ENCODE results near the gene UQCC5. TPM values are rescaled to one million over a fixed set of nuclear protein-coding genes. Genes with fewer than 3 reads are reported as not detected.

Gene UQCC5, protein sequence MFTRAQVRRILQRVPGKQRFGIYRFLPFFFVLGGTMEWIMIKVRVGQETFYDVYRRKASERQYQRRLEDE
- total RNA-seq = 10 to 100 TPM in 1 of 2 donors, 1 to 10 TPM in 1; 9.1 to 14.0 TPM
- 1 to 10 TPM; 4.5 to 7.1 TPM for polyA plus RNA-seq
- long read RNA-seq, donor 1, partial matches to known transcripts = 0 of 10 reads
- long read RNA-seq, donor 1, other reads (novel, unspliced or antisense) = 6 of 10 reads
- long read RNA-seq, donor 2, transcript SMIM4-203 (2 exons, 1,770 nt) = major isoform, 5 of 12 reads
- long read RNA-seq, donor 2, partial matches to known transcripts = 0 of 12 reads
- long read RNA-seq, donor 2, other reads (novel, unspliced or antisense) = 7 of 12 reads

DNA sequence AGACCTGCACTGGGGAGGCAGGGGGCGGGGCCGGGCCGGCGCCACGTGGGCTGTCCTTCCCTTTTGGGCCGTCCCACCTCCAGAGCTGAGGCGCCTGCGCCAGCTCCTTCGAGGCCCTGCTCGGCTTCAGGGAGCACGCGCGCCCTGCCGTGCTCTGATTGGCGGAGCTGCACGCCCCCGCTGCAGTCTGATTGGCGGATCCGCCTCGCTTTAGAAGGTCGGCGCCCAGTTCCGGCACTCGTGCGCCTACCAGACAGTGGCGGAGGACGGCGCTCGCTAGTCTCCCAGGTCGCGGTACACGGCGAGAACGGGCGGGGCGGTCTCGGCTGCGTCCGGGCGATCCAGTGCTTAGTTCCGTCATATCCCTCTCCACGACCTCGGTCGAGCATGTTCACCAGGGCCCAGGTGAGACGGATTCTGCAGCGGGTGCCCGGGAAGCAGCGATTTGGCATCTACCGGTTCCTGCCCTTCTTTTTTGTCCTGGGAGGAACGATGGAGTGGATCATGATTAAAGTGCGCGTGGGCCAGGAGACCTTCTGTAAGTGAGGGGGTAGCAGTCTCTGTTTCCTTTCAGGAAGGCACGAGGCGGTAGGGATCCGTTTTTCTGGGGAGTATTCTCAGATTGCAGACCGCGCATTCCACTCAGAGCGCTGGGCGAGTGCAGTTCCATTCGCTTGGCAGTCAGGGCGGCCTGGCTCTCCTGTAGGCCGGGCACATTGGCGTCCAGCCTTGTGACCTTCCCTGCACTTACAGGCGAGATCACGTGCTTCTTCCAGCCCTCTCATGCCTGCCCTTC is at the start of gene UQCC5:
Gene UQCC5, plus strand, starts transcription at position 237 of the 796 bp plus-strand sequence. Its CDS starts 151 bp downstream, at position 388.
- peak within 1 kb of the TSS; percentile 38 to 44 for H3K4me3 ChIP-seq (ENCODE audit: low read length in 2 of 2)
- no peaks in the 10 kb centered on the region for H3K27me3 ChIP-seq (ENCODE audit: control insufficient read depth in 1 of 2, insufficient read depth in 2 of 2, low read length in 1 of 2)
- peaks cover 0 to 7% of the 10 kb centered on the region in 2 donors for H3K4me1 ChIP-seq (ENCODE audit: control insufficient read depth in 1 of 2, insufficient read depth in 2 of 2, low read length in 2 of 2)
- peak; percentile 97 for ATAC-seq (ENCODE audit: low FRiP score)
- DNase-seq = peak; percentile 99
- 0 to 1% methylated on average over 64 to 65 of the region's 65 CpGs for WGBS, 2 donors
- peaks cover 0 to 2% of the 10 kb centered on the region in 2 donors for H3K36me3 ChIP-seq (ENCODE audit: control insufficient read depth in 1 of 2, insufficient read depth in 2 of 2, low read length in 1 of 2)
- H3K27ac ChIP-seq (ENCODE audit: low read depth in 1 of 2, low read length in 2 of 2) = peak within 1 kb of the TSS; percentile 23 to 68
- no peaks in the 10 kb centered on the region for H3K9me3 ChIP-seq (ENCODE audit: control insufficient read depth, low read length)
- intact Hi-C loops (cut with DNase I) = loop anchor here in 1 of 2 donors (5.0 kb wide), 1 partner anchor 79 kb away; the partner anchor contains the start of gene NISCH

DNA sequence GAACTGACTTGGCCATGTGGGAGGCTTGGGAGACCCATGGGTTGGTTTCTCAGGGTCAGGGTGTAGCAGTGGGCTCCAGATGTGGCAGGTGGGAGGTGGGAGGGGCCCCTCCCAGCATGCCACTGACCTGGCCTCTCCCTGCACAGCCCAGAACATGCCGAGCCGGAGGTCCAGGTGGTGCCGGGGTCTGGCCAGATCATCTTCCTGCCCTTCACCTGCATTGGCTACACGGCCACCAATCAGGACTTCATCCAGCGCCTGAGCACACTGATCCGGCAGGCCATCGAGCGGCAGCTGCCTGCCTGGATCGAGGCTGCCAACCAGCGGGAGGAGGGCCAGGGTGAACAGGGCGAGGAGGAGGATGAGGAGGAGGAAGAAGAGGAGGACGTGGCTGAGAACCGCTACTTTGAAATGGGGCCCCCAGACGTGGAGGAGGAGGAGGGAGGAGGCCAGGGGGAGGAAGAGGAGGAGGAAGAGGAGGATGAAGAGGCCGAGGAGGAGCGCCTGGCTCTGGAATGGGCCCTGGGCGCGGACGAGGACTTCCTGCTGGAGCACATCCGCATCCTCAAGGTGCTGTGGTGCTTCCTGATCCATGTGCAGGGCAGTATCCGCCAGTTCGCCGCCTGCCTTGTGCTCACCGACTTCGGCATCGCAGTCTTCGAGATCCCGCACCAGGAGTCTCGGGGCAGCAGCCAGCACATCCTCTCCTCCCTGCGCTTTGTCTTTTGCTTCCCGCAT is 49.2 kb upstream of the UQCC5 start:
- Histone ChIP-seq H3K4me1 (ENCODE audit: control insufficient read depth in 1 of 2, insufficient read depth in 2 of 2, low read length in 2 of 2) (no peaks in the 10 kb centered on the region), H3K27me3 (ENCODE audit: control insufficient read depth in 1 of 2, insufficient read depth in 2 of 2, low read length in 1 of 2) (no peaks in the 10 kb centered on the region), H3K27ac (ENCODE audit: low read depth in 1 of 2, low read length in 2 of 2) (no peak overlapping the region), H3K9me3 (ENCODE audit: control insufficient read depth, low read length) (no peaks in the 10 kb centered on the region), H3K36me3 (ENCODE audit: control insufficient read depth in 1 of 2, insufficient read depth in 2 of 2, low read length in 1 of 2) (peaks cover 0 to 1% of the 10 kb centered on the region in 2 donors), H3K4me3 (ENCODE audit: low read length in 2 of 2) (no peak overlapping the region)
- 92 to 93% methylated on average over 31 of the region's 31 CpGs for WGBS, 2 donors
- intact Hi-C loops (cut with DNase I) = loop anchor here in 1 of 2 donors (5.0 kb wide), 1 partner anchor 40 kb away; no protein-coding TSS in a partner anchor
- ATAC-seq (ENCODE audit: low FRiP score) (no peak), DNase-seq (no peak)

DNA sequence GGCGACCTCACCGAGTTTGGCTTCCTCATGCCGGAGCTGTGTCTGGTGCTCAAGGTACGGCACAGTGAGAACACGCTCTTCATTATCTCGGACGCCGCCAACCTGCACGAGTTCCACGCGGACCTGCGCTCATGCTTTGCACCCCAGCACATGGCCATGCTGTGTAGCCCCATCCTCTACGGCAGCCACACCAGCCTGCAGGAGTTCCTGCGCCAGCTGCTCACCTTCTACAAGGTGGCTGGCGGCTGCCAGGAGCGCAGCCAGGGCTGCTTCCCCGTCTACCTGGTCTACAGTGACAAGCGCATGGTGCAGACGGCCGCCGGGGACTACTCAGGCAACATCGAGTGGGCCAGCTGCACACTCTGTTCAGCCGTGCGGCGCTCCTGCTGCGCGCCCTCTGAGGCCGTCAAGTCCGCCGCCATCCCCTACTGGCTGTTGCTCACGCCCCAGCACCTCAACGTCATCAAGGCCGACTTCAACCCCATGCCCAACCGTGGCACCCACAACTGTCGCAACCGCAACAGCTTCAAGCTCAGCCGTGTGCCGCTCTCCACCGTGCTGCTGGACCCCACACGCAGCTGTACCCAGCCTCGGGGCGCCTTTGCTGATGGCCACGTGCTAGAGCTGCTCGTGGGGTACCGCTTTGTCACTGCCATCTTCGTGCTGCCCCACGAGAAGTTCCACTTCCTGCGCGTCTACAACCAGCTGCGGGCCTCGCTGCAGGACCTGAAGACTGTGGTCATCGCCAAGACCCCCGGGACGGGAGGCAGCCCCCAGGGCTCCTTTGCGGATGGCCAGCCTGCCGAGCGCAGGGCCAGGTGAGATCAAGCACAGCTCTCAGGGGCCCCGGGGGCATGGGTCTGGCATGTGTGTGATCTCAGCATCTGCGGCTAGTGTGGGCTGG is 48.4 kb upstream of the UQCC5 start:
- no peaks in the 10 kb centered on the region for H3K4me1 ChIP-seq (ENCODE audit: control insufficient read depth in 1 of 2, insufficient read depth in 2 of 2, low read length in 2 of 2)
- intact Hi-C loops (cut with DNase I) = loop anchor here in 1 of 2 donors (5.0 kb wide), 1 partner anchor 39 kb away; no protein-coding TSS in a partner anchor
- no peaks in the 10 kb centered on the region for H3K27me3 ChIP-seq (ENCODE audit: control insufficient read depth in 1 of 2, insufficient read depth in 2 of 2, low read length in 1 of 2)
- H3K36me3 ChIP-seq (ENCODE audit: control insufficient read depth in 1 of 2, insufficient read depth in 2 of 2, low read length in 1 of 2) = peaks cover 0 to 2% of the 10 kb centered on the region in 2 donors
- no peak for DNase-seq
- H3K9me3 ChIP-seq (ENCODE audit: control insufficient read depth, low read length) = no peaks in the 10 kb centered on the region
- 95 to 96% methylated on average over 59 of the region's 59 CpGs for WGBS, 2 donors
- no peak for ATAC-seq (ENCODE audit: low FRiP score)
- no peak overlapping the region for H3K27ac ChIP-seq (ENCODE audit: low read depth in 1 of 2, low read length in 2 of 2)
- H3K4me3 ChIP-seq (ENCODE audit: low read length in 2 of 2) = no peak overlapping the region

DNA sequence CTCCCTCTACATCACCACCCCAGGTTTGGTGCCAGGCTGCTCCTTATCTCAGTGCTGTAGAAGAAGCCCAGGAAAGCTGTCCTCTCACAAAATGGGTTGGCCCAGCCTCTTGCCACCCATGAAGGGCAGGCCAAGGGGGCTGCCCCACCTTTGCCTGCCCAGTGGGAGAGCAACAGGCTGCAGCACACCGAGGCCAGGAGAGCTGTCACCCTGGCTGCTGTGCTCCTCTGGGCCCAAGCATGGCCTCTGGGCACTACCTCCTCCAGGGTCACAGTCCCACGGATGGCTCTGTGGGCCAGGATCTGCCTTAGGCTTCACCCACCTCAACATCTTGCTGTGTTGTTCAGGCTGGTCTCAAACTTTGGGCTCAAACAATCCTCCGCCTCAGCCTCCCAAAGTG is 47.7 kb upstream of the UQCC5 start:
- 87 to 89% methylated on average over 3 of the region's 3 CpGs for WGBS, 2 donors
- H3K36me3 ChIP-seq (ENCODE audit: control insufficient read depth in 1 of 2, insufficient read depth in 2 of 2, low read length in 1 of 2) = peaks cover 0 to 2% of the 10 kb centered on the region in 2 donors
- no peaks in the 10 kb centered on the region for H3K9me3 ChIP-seq (ENCODE audit: control insufficient read depth, low read length)
- intact Hi-C loops (cut with DNase I) = loop anchor here in 1 of 2 donors (5.0 kb wide), 1 partner anchor 39 kb away; no protein-coding TSS in a partner anchor
- no peak overlapping the region for H3K4me3 ChIP-seq (ENCODE audit: low read length in 2 of 2)
- ATAC-seq (ENCODE audit: low FRiP score) (no peak), DNase-seq (no peak)
- H3K27me3 ChIP-seq (ENCODE audit: control insufficient read depth in 1 of 2, insufficient read depth in 2 of 2, low read length in 1 of 2) = no peaks in the 10 kb centered on the region
- H3K27ac ChIP-seq (ENCODE audit: low read depth in 1 of 2, low read length in 2 of 2) = no peak overlapping the region
- H3K4me1 ChIP-seq (ENCODE audit: control insufficient read depth in 1 of 2, insufficient read depth in 2 of 2, low read length in 2 of 2) = no peaks in the 10 kb centered on the region

DNA sequence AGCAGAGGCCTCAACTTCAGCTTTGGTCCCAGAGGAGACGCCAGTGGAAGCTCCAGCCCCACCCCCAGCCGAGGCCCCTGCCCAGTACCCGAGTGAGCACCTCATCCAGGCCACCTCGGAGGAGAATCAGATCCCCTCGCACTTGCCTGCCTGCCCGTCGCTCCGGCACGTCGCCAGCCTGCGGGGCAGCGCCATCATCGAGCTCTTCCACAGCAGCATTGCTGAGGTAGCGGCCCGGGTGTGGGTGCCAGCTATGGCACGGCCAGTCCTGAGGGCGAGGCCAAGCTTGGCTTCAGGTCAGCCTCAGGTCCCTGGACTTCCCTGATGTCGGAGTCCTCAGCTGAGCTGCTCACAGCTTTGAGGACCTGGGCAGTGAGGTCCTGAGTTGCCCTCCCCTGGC is 47.0 kb upstream of the UQCC5 start:
- no peak overlapping the region for H3K27ac ChIP-seq (ENCODE audit: low read depth in 1 of 2, low read length in 2 of 2)
- intact Hi-C loops (cut with DNase I) = loop anchor here in 1 of 2 donors (5.0 kb wide), 1 partner anchor 38 kb away; no protein-coding TSS in a partner anchor
- H3K4me1 ChIP-seq (ENCODE audit: control insufficient read depth in 1 of 2, insufficient read depth in 2 of 2, low read length in 2 of 2) = no peaks in the 10 kb centered on the region
- 89 to 90% methylated on average over 18 of the region's 18 CpGs for WGBS, 2 donors
- ATAC-seq (ENCODE audit: low FRiP score) = no peak
- H3K36me3 ChIP-seq (ENCODE audit: control insufficient read depth in 1 of 2, insufficient read depth in 2 of 2, low read length in 1 of 2) = peaks cover 0 to 2% of the 10 kb centered on the region in 2 donors
- DNase-seq = no peak
- H3K4me3 ChIP-seq (ENCODE audit: low read length in 2 of 2) = no peak overlapping the region
- H3K27me3 ChIP-seq (ENCODE audit: control insufficient read depth in 1 of 2, insufficient read depth in 2 of 2, low read length in 1 of 2) = no peaks in the 10 kb centered on the region
- no peaks in the 10 kb centered on the region for H3K9me3 ChIP-seq (ENCODE audit: control insufficient read depth, low read length)

DNA sequence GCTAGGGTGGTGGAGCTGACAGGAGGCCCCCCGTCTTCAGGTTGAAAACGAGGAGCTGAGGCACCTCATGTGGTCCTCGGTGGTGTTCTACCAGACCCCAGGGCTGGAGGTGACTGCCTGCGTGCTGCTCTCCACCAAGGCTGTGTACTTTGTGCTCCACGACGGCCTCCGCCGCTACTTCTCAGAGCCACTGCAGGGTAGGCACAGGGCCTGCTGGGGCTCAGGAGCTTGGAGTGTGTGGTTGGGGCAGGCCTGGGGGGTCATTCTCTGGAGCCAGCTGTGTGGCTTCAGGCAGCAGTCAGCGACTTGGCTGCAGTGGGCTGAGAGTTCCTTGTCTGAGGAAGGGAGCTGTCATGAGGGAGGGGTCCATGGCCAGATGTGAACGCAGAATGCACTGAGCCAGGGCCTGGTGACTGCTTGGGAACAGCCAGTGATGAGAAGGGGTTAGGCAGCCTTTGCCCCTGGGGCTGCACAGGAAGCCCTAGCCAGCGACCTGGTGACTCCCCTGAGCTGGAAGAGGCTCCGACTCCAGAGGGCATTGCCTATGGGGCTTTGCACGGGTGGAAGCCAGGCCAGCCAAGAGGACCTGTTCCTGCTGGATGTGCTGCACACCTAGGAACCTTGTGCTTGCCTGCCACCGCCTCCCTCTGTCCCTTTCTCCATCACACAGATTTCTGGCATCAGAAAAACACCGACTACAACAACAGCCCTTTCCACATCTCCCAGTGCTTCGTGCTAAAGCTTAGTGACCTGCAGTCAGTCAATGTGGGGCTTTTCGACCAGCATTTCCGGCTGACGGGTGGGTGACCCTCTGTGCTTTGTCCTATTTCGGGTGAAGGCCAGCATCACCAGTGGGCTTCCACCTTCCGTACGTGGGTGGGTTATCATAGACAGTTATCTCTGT is 46.1 kb upstream of the UQCC5 start:
- H3K36me3 ChIP-seq (ENCODE audit: control insufficient read depth in 1 of 2, insufficient read depth in 2 of 2, low read length in 1 of 2) = peaks cover 0 to 2% of the 10 kb centered on the region in 2 donors
- ATAC-seq (ENCODE audit: low FRiP score) (no peak), DNase-seq (no peak)
- WGBS, 2 donors = 82 to 84% methylated on average over 22 of the region's 22 CpGs
- H3K27ac ChIP-seq (ENCODE audit: low read depth in 1 of 2, low read length in 2 of 2) = no peak overlapping the region
- H3K9me3 ChIP-seq (ENCODE audit: control insufficient read depth, low read length) = no peaks in the 10 kb centered on the region
- no peaks in the 10 kb centered on the region for H3K4me1 ChIP-seq (ENCODE audit: control insufficient read depth in 1 of 2, insufficient read depth in 2 of 2, low read length in 2 of 2)
- no peak overlapping the region for H3K4me3 ChIP-seq (ENCODE audit: low read length in 2 of 2)
- H3K27me3 ChIP-seq (ENCODE audit: control insufficient read depth in 1 of 2, insufficient read depth in 2 of 2, low read length in 1 of 2) = no peaks in the 10 kb centered on the region
- intact Hi-C loops (cut with DNase I) = no loop called here

DNA sequence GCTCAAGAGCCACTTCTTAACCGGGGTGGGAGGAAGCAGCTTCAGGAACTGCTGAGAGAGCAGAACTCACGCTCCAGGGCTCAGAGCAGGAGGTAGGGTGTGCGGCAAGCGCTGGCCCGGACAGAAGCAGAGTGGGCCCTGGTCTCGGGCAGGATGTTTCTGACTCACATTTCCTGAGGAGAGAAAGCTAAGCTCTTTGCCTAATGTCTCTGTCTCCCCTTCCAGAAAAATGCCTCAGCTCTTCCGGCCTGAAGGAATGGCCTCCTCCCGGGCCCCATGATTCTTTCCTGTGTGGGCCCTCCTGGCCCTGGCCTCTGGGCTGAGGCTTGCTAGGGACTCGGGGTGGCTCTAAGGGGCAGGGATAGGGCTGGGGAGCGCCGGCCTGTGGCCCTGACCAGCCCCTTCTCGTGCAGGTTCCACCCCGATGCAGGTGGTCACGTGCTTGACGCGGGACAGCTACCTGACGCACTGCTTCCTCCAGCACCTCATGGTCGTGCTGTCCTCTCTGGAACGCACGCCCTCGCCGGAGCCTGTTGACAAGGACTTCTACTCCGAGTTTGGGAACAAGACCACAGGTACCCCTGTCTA is 45.4 kb upstream of the UQCC5 start:
- no peaks in the 10 kb centered on the region for H3K9me3 ChIP-seq (ENCODE audit: control insufficient read depth, low read length)
- no peak overlapping the region for H3K4me3 ChIP-seq (ENCODE audit: low read length in 2 of 2)
- WGBS, 2 donors = 82 to 87% methylated on average over 23 of the region's 23 CpGs
- no peaks in the 10 kb centered on the region for H3K27me3 ChIP-seq (ENCODE audit: control insufficient read depth in 1 of 2, insufficient read depth in 2 of 2, low read length in 1 of 2)
- no peaks in the 10 kb centered on the region for H3K4me1 ChIP-seq (ENCODE audit: control insufficient read depth in 1 of 2, insufficient read depth in 2 of 2, low read length in 2 of 2)
- H3K36me3 ChIP-seq (ENCODE audit: control insufficient read depth in 1 of 2, insufficient read depth in 2 of 2, low read length in 1 of 2) = peaks cover 0 to 2% of the 10 kb centered on the region in 2 donors
- intact Hi-C loops (cut with DNase I) = no loop called here
- no peak overlapping the region for H3K27ac ChIP-seq (ENCODE audit: low read depth in 1 of 2, low read length in 2 of 2)
- ATAC-seq (ENCODE audit: low FRiP score) (no peak), DNase-seq (peak in 1 of 2 donors; percentile 81)
